NCI-H446 (cell line): ENCODE results near the gene DMRTC1.
"Not testable (repeated sequence)": the region's sequence is repeated elsewhere in the genome, so short reads cannot be mapped to it uniquely, and the experiment has no call there.

Source experiments
- DNase-seq, 2 experiments: peaks; one replicate each; lab custom pipeline; 2025; lab: John Stamatoyannopoulos, UW

DMRTC1 gene, protein sequence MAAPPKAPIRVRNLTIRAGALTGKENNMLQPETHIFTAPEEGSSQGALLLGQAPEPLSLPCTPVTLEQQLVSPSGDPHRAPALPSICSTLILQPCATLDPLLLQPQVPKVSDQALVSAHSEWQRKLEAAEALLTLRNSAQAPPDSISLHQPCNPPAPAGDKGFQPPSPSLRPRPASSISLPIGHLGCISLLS

DNA sequence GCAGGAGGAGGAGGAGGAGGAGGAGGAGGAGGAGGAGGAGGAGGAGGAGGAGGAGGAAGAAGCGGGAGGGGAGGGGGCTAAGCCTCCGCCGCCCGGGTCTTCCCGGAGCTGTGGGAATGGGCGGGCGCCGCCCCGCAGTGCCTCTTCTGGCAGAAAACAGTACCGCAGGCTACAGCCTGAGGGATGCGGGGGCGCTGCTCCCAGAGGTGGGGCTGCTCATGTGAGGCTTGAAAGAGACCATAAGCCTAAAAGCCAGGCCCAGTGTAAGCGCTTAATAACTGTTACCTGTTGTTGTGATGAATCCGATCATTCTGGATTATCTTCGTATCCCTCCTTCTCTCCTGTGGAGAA is at the start of gene DMRTC1:
DMRTC1 (minus strand) TSS at position 19 of the 351 bp plus-strand sequence. CDS start 68,143 bp downstream, outside the sequence.
- not testable (repeated sequence) for DNase-seq

DNA sequence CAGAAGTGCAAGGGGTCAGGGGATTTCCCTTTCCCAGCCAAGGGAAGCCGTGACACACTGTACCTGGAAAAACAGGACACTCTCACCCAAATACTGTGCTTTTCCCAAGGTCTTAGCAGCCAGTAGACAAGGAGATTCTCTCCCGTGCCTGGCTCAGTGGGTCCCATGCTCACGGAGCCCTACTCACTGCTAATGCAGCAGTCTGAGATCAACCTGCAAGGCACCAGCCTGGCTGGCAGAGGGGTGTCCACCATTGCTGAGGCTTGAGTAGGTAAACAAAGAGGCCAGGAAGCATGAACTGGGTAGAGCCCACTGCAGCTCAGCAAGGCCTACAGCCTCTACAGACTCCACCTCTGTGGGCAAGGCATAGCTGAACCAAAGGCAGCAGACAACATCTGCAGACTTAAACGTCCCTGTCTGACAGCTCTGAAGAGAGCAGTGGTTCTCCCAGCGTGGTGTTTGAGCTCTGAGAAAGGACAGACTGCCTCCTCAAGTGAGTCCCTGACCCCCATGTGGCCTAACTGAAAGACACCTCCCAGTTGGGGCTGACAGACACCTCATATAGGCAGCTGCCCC is 37.3 kb upstream of the DMRTC1 start:
- not testable (repeated sequence) for DNase-seq

DNA sequence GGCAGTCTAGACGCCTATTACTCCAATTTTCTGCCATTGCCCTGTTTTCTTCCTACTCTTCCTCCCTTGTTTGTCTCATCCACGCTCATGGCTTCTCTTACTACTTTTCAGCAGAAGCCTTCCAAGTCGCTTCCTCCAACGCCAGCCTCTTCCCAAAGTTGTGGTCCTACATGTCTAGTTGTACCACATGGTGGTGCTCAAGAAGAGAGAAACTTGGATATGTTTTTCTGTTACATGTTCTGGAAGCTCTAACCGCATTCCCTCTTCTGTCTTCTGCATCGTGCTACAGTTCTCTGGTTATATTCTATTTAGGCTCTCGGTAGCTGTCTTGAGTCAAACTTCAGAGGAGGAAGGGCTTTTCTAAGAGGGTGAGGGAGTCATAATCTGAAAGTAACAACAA is 31.2 kb upstream of the DMRTC1 start:
- not testable (repeated sequence) for DNase-seq

DNA sequence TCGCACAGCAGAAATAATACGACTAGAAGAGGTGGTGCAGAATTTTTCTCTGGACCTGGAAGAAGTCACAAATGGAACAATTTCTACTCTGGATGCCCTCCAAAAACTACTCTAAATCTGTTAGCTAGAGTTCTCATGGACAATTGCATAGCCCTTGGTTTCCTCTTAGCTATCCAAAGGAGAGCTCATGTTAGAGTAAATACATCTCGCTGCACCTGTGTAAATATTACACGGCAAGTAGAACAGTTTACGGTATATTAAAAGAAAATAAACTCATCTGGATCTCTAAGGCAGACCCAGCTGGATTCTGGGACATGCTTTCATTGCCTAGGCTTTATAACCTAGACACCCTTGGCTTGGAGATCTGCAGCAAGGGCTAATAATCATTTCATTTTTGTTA is 28.2 kb upstream of the DMRTC1 start:
- not testable (repeated sequence) for DNase-seq

DNA sequence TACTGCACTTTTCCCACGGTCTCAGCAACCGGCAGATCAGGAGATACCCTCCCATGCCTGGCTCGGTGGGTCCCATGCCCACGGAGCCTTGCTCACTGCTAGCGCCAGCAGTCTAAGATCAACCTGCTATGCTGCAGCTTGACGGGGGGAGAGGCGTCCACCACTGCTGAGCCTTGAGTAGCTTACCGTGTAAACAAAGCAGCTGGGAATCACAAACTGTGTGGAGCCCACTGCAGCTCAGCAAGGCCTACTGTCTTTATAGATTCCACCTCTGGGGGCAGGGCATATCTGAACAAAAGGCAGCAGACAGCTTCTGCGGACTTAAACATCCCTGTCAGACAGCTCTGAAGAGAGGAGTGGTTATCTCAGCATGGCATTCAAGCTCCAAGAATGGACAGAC is 16.3 kb upstream of the DMRTC1 start:
- not testable (repeated sequence) for DNase-seq

DNA sequence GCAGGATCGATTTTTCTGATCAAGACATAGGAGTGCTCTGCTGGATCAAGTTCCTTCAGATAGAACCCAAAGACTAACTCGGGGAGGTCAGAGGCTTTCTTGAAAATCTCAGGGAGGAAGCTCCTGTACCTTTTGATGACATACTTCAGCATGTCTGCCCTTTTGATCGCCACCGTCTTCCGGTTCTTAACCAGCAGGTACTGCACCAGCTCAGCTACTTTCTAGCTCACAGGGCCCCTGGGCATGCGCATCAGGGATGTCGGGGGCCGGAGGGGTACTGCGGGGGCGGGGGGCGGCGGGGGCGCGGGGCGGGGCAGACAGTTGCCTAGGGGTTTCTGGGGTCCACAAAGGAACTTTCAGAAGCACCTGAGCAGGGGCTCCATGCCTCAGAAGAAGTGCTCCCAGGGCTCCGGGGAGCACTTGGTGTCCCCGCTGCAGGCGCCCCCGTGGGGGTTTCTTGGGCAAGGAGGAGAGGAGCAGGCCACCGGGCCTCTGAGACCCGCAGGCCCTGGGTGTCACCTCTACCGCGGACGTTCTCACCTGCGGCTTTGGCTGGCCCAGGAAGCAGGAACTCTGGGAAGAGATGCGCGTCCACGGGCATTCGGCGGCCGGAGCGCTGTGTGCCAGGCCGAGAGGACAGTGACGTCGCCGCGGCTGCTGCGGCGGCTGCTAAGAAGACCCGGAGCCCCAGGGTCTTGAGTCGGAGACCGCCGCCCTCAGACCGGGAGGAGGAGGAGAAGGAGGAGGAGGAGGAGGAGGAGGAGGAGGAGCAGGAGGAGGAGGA is 410 bp downstream of the DMRTC1 start:
- DNase-seq: not testable (repeated sequence)

DNA sequence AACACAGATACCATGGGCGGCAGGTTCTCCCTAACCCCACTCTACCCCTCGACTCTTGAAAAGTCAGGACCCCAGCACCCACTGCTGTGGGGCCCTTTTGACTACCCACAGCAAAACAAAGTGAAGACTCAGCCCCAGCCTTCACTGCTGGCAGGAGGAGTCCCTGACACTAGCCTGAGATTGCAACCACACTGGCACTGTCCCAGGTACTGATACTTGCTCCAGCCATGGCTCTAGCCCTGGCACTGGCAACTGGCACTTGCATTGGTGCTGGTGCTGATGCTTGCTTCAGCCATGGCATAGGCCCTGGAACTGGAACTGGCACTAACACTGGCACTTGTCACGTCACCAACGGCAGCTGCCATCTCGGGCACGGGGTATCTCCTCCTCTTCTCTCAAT is 1.4 kb downstream of the DMRTC1 start:
- not testable (repeated sequence) for DNase-seq

DNA sequence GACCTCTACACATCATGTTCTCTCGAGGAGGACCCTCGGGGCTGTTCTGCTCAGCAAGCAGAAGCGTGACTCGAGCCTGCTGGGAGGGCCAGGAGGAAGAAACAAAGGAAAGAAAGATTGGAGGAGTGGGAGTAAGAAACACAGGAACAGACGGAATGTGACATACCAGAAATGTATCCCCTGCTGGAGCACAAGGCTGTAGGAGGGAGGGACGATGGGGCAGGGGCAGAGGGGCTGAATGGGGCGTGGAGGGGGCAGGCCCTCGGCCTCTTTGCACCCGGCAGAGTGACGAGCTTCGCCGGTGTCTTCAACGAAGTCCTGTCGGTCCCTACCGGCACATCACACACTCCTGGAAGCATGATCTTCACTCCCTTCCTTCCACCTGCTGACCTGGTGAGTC is 5.7 kb downstream of the DMRTC1 start, which contains the start of gene FAM236A:
FAM236A (plus strand) TSS at position 301 of the 400 bp plus-strand sequence; CDS start at position 358, 57 bp downstream.
- DNase-seq: not testable (repeated sequence)

DNA sequence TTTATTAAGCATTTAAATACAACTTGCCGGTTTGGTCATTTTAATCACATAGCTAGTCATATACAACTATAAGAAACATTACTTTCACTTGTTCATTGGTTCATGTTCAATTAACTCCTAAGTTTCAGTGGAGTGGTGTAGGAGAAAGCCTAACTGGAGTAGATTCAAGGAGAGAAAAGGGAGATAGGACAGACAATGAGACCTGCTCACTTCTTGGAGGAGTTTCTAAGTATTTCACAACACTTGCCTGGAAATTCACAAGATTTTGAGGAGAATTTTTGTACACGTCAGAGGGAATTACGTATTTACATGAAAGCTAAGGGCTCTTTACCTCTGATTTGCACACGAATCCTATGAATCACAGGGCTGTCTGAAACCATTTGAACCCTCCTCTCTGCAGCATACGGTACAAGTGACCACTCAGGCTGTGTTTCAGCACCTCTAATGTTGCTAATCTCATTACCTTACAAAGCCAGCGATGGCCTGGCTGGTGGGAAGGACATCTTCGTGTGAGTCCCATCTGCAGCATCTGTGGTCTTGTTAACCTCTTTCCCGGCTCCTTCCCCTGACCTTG is 6.7 kb downstream of the DMRTC1 start:
- not testable (repeated sequence) for DNase-seq

DNA sequence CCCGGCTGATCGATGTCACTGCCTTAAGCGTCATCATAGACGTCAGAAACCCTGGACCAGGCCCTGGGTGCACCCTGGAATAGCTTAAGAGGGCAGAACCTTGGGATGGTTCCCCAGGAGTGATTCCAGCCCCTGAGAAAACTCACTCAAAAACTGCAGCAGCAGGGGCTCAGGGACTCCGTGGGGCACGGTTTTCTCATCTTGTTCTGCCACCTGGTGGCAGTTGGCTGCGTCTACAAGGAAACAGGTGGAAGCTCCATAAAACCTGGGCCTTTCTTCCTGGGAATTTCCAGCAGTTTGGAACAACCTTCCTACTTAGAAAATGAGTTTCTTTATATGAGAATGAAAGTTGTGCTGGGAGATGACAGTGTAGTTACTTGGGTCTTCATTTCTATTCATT is 7.2 kb downstream of the DMRTC1 start:
- not testable (repeated sequence) for DNase-seq

DNA sequence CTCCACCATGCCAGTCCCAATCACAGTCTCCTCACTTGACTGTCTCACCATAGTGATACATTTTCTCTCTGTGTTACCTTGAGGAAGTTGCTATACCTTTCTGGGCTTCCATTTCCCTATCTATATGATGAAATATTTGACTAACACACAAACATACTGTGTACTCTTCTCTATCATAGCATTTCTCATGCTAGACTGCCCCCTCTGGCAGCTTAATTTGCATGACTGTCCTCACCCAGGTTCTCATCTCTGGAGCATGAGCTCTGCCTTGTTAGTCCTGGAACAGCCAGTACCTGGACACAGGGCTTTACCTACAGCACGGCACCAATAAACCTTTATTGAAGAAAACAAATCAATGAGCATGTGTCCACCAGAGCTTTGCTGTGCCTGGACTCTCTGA is 11.4 kb downstream of the DMRTC1 start:
- not testable (repeated sequence) for DNase-seq

DNA sequence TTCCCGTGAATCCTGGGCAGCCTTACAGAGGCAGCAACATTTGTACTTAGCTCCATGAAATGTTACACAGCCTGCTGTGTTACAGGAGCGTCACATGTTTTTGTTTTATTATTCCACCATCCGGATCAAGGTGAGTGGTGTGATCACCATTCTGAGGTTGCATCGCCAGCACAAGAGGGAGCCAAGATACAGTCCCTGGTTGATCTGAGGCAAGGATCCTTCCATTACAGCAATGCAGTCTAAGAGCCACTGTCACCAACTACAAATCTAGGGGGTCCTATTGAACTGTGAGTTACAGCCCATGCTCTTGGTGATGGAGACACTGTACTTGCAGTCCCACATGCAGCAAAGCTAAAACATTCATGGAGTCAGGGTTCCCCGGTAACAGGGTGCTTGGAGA is 27.5 kb downstream of the DMRTC1 start:
- DNase-seq: not testable (repeated sequence)

DNA sequence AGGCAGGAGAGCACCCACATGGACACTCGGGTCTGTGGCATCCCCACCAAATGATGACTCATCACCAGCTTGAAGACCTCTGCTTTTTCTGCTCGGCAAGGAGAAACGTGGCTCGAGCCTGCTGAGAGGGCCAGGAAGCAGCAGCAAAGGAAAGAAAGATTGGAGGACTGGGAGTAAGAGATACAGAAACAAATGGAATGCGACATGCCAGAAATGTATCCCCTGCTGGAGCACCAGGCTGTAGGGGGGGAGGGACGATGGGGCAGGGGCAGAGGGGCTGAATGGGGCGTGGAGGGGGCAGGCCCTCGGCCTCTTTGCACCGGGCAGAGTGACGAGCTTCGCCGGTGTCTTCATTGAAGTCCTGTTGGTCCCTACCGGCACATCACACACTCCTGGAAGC is 31.3 kb downstream of the DMRTC1 start, which contains the start of gene FAM236C:
FAM236C (plus strand) TSS at position 301 of the 400 bp plus-strand sequence. CDS start 100 bp downstream, outside the sequence.
- not testable (repeated sequence) for DNase-seq

DNA sequence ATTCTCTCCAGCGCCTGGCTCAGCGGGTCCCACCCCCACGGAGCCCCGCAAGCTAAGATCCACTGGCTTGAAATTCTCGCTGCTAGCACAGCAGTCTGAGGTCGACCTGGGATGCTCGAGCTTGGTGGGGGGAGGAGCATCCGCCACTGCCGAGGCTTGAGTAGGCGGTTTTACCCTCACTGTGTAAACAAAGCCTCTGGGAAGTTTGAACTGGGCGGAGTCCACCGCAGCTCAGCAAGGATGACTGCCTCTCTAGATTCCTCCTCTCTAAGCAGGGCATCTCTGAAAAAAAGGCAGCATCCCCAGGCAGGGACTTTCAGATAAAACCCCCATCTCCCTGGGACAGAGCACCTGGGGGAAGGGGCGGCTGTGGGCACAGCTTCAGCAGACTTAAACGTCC is 53.9 kb downstream of the DMRTC1 start:
- DNase-seq: not testable (repeated sequence)

DNA sequence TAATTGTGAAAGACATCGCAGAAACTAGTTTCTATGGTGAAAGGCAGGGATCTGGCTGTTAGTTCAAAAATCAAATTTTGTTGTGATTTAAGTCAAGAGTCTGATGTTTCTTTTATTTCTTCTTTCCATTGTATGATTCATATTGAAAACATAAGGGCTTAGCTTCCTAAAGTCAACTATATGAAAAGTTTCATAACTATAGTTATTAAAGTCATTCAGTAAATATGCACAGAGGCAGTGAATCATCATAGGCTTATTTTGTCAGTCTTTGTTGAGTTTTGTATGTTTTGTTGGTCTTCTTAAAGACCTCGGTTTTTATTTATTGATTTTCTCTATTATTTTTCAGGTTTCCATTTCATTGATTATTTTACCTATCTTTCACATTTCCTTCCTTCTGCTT is 60.7 kb downstream of the DMRTC1 start:
- DNase-seq: not testable (repeated sequence)

DNA sequence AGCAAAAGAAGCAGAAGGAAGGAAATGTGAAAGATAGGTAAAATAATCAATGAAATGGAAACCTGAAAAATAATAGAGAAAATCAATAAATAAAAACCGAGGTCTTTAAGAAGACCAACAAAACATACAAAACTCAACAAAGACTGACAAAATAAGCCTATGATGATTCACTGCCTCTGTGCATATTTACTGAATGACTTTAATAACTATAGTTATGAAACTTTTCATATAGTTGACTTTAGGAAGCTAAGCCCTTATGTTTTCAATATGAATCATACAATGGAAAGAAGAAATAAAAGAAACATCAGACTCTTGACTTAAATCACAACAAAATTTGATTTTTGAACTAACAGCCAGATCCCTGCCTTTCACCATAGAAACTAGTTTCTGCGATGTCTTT is 106.1 kb downstream of the DMRTC1 start:
- DNase-seq: not testable (repeated sequence)

DNA sequence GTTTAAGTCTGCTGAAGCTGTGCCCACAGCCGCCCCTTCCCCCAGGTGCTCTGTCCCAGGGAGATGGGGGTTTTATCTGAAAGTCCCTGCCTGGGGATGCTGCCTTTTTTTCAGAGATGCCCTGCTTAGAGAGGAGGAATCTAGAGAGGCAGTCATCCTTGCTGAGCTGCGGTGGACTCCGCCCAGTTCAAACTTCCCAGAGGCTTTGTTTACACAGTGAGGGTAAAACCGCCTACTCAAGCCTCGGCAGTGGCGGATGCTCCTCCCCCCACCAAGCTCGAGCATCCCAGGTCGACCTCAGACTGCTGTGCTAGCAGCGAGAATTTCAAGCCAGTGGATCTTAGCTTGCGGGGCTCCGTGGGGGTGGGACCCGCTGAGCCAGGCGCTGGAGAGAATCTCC is 112.9 kb downstream of the DMRTC1 start:
- not testable (repeated sequence) for DNase-seq
